Measurements from ENCODE around the gene APIP.

GRCh38 chr11:34944692-34945091 is 28.5 kb upstream of the APIP start:
- no peak for TF ChIP-seq CTBP1 (IDR thresholded peaks at IDR 0.05; ENCODE audit: borderline replicate concordance)
- TF ChIP-seq, protein P1, sequence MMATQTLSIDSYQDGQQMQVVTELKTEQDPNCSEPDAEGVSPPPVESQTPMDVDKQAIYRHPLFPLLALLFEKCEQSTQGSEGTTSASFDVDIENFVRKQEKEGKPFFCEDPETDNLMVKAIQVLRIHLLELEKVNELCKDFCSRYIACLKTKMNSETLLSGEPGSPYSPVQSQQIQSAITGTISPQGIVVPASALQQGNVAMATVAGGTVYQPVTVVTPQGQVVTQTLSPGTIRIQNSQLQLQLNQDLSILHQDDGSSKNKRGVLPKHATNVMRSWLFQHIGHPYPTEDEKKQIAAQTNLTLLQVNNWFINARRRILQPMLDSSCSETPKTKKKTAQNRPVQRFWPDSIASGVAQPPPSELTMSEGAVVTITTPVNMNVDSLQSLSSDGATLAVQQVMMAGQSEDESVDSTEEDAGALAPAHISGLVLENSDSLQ (IDR thresholded peaks at IDR 0.05): no peak
- no peak for TF ChIP-seq BHLHE40 (IDR thresholded peaks at IDR 0.05; ENCODE audit: borderline replicate concordance)
- TF ChIP-seq ARNT (IDR thresholded peaks at IDR 0.05): no peak
- no peak for TF ChIP-seq L3MBTL2 (conservative IDR thresholded peaks at IDR 0.05)
- TF ChIP-seq SP1 (IDR thresholded peaks at IDR 0.05): no peak

Measured in HEK293T (cell line).